ENCODE data around the gene CHI3L1.

CHI3L1 gene

GRCh38 chr1:203169770-203170520 is 16.6 kb downstream of the CHI3L1 start:
- in situ Hi-C loops (cut with MboI; ENCODE audit: low sequenced_read_pairs) = no loop called here

GRCh38 chr1:203168991-203169390 is 17.5 kb downstream of the CHI3L1 start:
- in situ Hi-C loops (cut with MboI; ENCODE audit: low sequenced_read_pairs) = no loop called here

- in situ Hi-C loops (cut with MboI; ENCODE audit: low sequenced_read_pairs) = no loop called here
Observed at GRCh38 chr1:203168256-203168786, 18.2 kb downstream of the CHI3L1 start.

- in situ Hi-C loops (cut with MboI; ENCODE audit: low sequenced_read_pairs) = no loop called here
Observed at GRCh38 chr1:203167913-203168200, 18.6 kb downstream of the CHI3L1 start.

- in situ Hi-C loops (cut with MboI; ENCODE audit: low sequenced_read_pairs) = no loop called here
Observed at GRCh38 chr1:203167026-203167912, 19.2 kb downstream of the CHI3L1 start.

GRCh38 chr1:203166192-203166940 is 20.1 kb downstream of the CHI3L1 start:
- in situ Hi-C loops (cut with MboI; ENCODE audit: low sequenced_read_pairs) = no loop called here

GRCh38 chr1:203165800-203166161 is 20.7 kb downstream of the CHI3L1 start:
- in situ Hi-C loops (cut with MboI; ENCODE audit: low sequenced_read_pairs) = no loop called here

GRCh38 chr1:203165101-203165799 is 21.3 kb downstream of the CHI3L1 start:
- in situ Hi-C loops (cut with MboI; ENCODE audit: low sequenced_read_pairs) = no loop called here

- in situ Hi-C loops (cut with MboI; ENCODE audit: low sequenced_read_pairs) = no loop called here
Observed at GRCh38 chr1:203163891-203164635, 22.4 kb downstream of the CHI3L1 start.

- in situ Hi-C loops (cut with MboI; ENCODE audit: low sequenced_read_pairs) = no loop called here
Observed at GRCh38 chr1:203162403-203162802, 24.1 kb downstream of the CHI3L1 start.

GRCh38 chr1:203161703-203162102 is 24.8 kb downstream of the CHI3L1 start:
- in situ Hi-C loops (cut with MboI; ENCODE audit: low sequenced_read_pairs) = no loop called here

GRCh38 chr1:203161175-203161574 is 25.3 kb downstream of the CHI3L1 start:
- in situ Hi-C loops (cut with MboI; ENCODE audit: low sequenced_read_pairs) = no loop called here

- in situ Hi-C loops (cut with MboI; ENCODE audit: low sequenced_read_pairs) = no loop called here
Observed at GRCh38 chr1:203159844-203160243, 26.7 kb downstream of the CHI3L1 start.

GRCh38 chr1:203158960-203159665 is 27.4 kb downstream of the CHI3L1 start:
- in situ Hi-C loops (cut with MboI; ENCODE audit: low sequenced_read_pairs) = no loop called here

- in situ Hi-C loops (cut with MboI; ENCODE audit: low sequenced_read_pairs) = no loop called here
Observed at GRCh38 chr1:203158423-203158822, 28.1 kb downstream of the CHI3L1 start.

- in situ Hi-C loops (cut with MboI; ENCODE audit: low sequenced_read_pairs) = no loop called here
Observed at GRCh38 chr1:203156280-203156679, 30.2 kb downstream of the CHI3L1 start.

GRCh38 chr1:203153989-203154821 is 32.3 kb downstream of the CHI3L1 start:
- in situ Hi-C loops (cut with MboI; ENCODE audit: low sequenced_read_pairs) = no loop called here
